C4-2B (cell line): ENCODE results near the gene COL8A2.

ENCODE experiments used
- H3K27ac ChIP-seq: fragments of 450-650 bp; 2 replicates; pipeline ENCODE4 v1.5.1; 2017
- ZFX ChIP-seq: fragments of 450-650 bp; IDR thresholded peaks from 2 replicates; pipeline ENCODE4 v1.6.1; 2017
- TF ChIP-seq, protein P1 (sequence below): fragments of 450-650 bp; conservative IDR thresholded peaks from 2 replicates; pipeline ENCODE4 v1.5.1; 2017; ENCODE audit warnings: mild to moderate bottlenecking

COL8A2 gene

DNA sequence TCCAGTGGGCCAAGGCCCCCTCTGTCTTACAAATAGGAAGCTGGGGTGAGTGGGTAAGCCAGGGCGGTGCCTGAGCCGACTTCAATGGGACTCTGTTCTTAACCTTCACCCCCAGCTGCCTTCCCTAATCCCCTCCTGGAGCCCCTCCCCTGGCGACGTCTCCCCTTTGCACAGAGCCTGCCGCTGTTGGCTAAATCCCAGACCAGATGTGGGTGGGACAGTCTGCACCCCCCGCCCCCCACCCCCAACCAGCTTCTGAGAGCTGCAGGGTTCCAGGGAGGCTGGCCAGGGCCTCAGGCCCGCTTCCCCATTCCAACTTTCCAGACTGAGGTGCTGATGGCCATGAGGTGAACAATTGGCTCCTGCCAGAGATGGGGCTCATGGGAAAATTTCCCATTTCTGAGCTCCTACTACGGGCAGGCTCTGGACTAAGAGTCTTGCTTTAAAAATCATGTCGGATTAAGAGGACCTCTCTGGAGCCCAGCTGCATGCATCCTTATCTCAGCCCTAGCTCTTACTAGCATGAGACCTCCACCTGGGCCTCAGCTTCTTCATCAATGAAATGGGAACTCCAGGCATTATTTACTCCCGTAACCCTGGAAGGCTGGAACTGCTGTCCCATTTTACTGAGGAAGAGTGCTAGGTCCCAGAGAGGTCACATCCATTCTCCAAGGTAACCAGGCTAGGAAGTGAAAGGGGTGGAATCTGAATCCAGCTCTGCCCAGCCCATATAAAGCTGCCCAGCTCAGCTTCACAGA is 6.4 kb downstream of the COL8A2 start:
- TF ChIP-seq ZFX: no peak
- TF ChIP-seq, protein P1, sequence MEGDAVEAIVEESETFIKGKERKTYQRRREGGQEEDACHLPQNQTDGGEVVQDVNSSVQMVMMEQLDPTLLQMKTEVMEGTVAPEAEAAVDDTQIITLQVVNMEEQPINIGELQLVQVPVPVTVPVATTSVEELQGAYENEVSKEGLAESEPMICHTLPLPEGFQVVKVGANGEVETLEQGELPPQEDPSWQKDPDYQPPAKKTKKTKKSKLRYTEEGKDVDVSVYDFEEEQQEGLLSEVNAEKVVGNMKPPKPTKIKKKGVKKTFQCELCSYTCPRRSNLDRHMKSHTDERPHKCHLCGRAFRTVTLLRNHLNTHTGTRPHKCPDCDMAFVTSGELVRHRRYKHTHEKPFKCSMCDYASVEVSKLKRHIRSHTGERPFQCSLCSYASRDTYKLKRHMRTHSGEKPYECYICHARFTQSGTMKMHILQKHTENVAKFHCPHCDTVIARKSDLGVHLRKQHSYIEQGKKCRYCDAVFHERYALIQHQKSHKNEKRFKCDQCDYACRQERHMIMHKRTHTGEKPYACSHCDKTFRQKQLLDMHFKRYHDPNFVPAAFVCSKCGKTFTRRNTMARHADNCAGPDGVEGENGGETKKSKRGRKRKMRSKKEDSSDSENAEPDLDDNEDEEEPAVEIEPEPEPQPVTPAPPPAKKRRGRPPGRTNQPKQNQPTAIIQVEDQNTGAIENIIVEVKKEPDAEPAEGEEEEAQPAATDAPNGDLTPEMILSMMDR: no peak
- H3K27ac ChIP-seq: no peak overlapping the region

DNA sequence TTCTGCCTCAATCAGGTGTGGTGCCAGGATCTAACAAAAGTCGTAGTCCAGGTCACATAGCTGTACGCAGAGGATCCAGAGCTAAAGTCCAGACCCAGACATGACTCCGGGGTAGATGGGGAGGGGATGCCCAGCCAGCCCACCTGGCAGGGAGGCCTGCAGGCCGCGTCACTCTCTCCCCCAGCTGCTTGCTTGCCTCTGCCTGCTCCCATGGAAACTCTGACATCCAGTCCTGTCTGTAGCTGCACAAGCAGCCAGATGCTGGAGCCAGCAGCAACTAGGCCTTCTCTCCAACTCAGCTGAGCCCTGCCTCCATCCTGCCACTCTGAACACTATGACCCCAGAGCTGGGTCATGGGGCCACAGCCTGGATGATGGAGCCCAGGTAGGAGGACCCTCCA is 8.1 kb downstream of the COL8A2 start:
- H3K27ac ChIP-seq: no peak overlapping the region
- no peak for TF ChIP-seq ZFX
- TF ChIP-seq, protein P1: no peak

- TF ChIP-seq ZFX: no peak
- TF ChIP-seq, protein P1: no peak
- H3K27ac ChIP-seq: no peak overlapping the region
Observed at GRCh38 chr1:36115931-36116330, 9.1 kb downstream of the COL8A2 start.

DNA sequence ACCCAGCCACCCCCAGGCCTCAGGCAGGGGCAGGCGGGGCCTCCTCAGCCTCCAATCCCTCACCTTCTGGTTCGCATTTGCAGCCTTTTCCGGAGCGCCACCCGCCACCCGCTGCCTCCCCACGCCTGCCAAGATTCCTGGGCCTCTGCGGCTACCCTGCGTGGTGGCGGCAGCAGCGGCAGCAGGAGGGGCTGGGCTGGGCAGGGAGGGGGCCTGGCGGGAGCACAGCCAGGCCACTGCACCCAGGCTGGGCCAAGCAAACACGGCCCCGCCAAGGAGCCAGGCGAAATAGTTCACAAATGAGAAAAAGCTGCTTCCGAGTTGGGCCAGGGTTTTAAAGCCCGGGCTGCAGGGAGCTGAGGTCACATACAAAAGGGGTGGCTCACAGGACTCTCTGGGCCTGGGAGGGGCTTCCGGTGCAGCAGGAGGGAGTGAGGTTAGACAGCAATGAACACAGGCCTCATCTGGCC is 9.8 kb downstream of the COL8A2 start:
- H3K27ac ChIP-seq: no peak overlapping the region
- TF ChIP-seq, protein P1: no peak
- TF ChIP-seq ZFX: no peak

GRCh38 chr1:36114371-36114770 is 10.7 kb downstream of the COL8A2 start:
- H3K27ac ChIP-seq: no peak overlapping the region

DNA sequence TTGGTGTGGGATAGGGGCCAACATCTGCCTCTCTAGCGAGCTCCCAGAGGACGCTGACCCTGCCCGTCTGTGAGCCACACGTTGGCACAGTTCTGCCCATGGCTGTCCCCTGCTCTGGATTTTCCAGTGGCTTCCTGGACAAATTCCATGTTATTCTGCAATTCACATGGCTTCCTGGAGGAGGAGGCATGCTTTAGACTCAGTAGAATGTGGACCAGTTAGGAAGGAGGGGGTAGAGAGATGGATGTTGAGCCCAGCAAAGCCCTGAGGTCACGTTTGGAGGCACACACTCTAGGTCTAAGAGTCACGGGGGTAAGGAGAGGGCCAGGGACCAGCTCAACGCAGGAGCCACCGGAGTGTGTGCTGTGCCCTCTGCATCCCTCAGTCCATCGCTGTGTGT is 12.2 kb downstream of the COL8A2 start:
- TF ChIP-seq, protein P1: no peak
- no peak for TF ChIP-seq ZFX
- no peak overlapping the region for H3K27ac ChIP-seq

More at GRCh38 chr1:36114371-36114770, 10.7 kb downstream of the COL8A2 start:
- TF ChIP-seq, protein P1: no peak
- no peak for TF ChIP-seq ZFX

- no peak overlapping the region for H3K27ac ChIP-seq
- TF ChIP-seq ZFX: no peak
- TF ChIP-seq, protein P1: no peak
Observed at GRCh38 chr1:36111151-36111550, 13.9 kb downstream of the COL8A2 start.
